GM12878 (cell line): ENCODE measurements around the gene ZNF827. TPM values are rescaled to one million over a fixed set of nuclear protein-coding genes. Genes with fewer than 3 reads are reported as not detected.

Source experiments
- ATAC-seq: fragments of 200-7000 bp; cut with Tn5 transposase; 3 replicates; pipeline ENCODE4 v1.9.1; 2020; ENCODE audit warnings: mild to moderate bottlenecking, moderate library complexity
- BruUV-seq: library from RNA; stranded (reverse); fragments of 400-500 nt; replicated peaks from 2 replicates; lab custom pipeline; 2021; lab: Mats Ljungman, UMichigan
- CTCF ChIA-PET: fragments of 300-600 bp; sonication (Branson Sonifier 250); formaldehyde crosslinking; extraction: SDS; loops from one replicate; lab custom pipeline; 2021; ENCODE audit warnings: inconsistent platforms; lab: Yijun Ruan, JAX
- POLR2A ChIA-PET: fragments of 350-600 bp; formaldehyde crosslinking; extraction: SDS; loops from one replicate; lab custom pipeline; 2021; ENCODE audit warnings: inconsistent platforms; lab: Charles Lee
- RAD21 ChIA-PET: fragments of 300-600 bp; sonication (Branson Sonifier 250); formaldehyde crosslinking; loops from one replicate; lab custom pipeline; 2023; ENCODE audit warnings: antibody characterized with exemption; ENCODE audit not compliant: unreplicated experiment; lab: Charles Lee
- SMC1A ChIA-PET: fragments of 300-600 bp; sonication (Branson Sonifier 250); formaldehyde crosslinking; loops from one replicate; lab custom pipeline; 2023; ENCODE audit not compliant: unreplicated experiment, uncharacterized antibody; lab: Charles Lee
- DNase-seq: peaks from one replicate; pipeline ENCODE4 v3.0.0-alpha.2; 2011; ENCODE audit warnings: low read depth, low spot score
- FAIRE-seq: peaks from 3 replicates; lab custom pipeline; 2011; peaks lifted over from hg19 to GRCh38; lab: Jason Lieb, UNC
- H2AFZ ChIP-seq: 2 replicates; pipeline ENCODE4 v1.6.0; 2011; ENCODE audit warnings: low read depth, low read length, control low read depth; ENCODE audit not compliant: control insufficient read depth
- H3K27ac ChIP-seq: 2 replicates; pipeline ENCODE4 v1.5.1; 2011; ENCODE audit warnings: control low read depth; ENCODE audit not compliant: control insufficient read depth, insufficient read depth
- H3K27me3 ChIP-seq, 2 experiments: replicated peaks in 1 of 2; 2 replicates each; pipeline versions ENCODE4 v1.6.0 to v1.6.1; 2011; ENCODE audit warnings: low read length in 1 of 2; ENCODE audit not compliant: control insufficient read depth in 2 of 2, insufficient read depth in 2 of 2
- H3K36me3 ChIP-seq, 2 experiments: 2 replicates each; pipeline ENCODE4 v1.5.1; 2011; ENCODE audit warnings: low read length in 1 of 2; ENCODE audit not compliant: control insufficient read depth in 2 of 2, insufficient read depth in 2 of 2
- H3K4me1 ChIP-seq: 2 replicates; pipeline ENCODE4 v1.6.1; 2011; ENCODE audit warnings: mild to moderate bottlenecking, low read length, moderate library complexity, mixed read lengths; ENCODE audit not compliant: control insufficient read depth, insufficient read depth
- H3K4me2 ChIP-seq: 2 replicates; pipeline ENCODE4 v1.6.0; 2011; ENCODE audit warnings: control low read depth; ENCODE audit not compliant: control insufficient read depth, insufficient read depth
- H3K4me3 ChIP-seq: fragments of 200-600 bp; sonication (generic); 2 replicates; pipeline ENCODE4 v1.5.1; 2016
- H3K79me2 ChIP-seq: 2 replicates; pipeline ENCODE4 v1.6.0; 2011; ENCODE audit warnings: low read length; ENCODE audit not compliant: control insufficient read depth, insufficient read depth
- H3K9ac ChIP-seq: 2 replicates; pipeline ENCODE4 v1.8.0; 2011; ENCODE audit warnings: low read length, control low read depth, mixed read lengths; ENCODE audit not compliant: control insufficient read depth, insufficient read depth
- H3K9me3 ChIP-seq: replicated peaks from 3 replicates; pipeline ENCODE4 v1.5.1; 2011; ENCODE audit warnings: mild to moderate bottlenecking, low read length; ENCODE audit not compliant: control insufficient read depth, insufficient read depth
- H4K20me1 ChIP-seq: 2 replicates; pipeline ENCODE4 v1.6.0; 2011; ENCODE audit not compliant: control insufficient read depth, insufficient read depth
- E4F1 ChIP-seq: fragments of 450-650 bp; IDR thresholded peaks from 2 replicates; pipeline ENCODE4 v1.6.1; 2018; ENCODE audit warnings: borderline replicate concordance, mild to moderate bottlenecking; ENCODE audit not compliant: partially characterized antibody
- RB1 ChIP-seq: fragments of 450-650 bp; formaldehyde crosslinking; IDR thresholded peaks from 2 replicates; pipeline ENCODE4 v1.6.1; 2017; ENCODE audit warnings: mild to moderate bottlenecking, borderline replicate concordance
- SMAD1 ChIP-seq: fragments of 450-650 bp; IDR thresholded peaks from 2 replicates; pipeline ENCODE4 v1.6.1; 2018; ENCODE audit warnings: mild to moderate bottlenecking, low read depth; ENCODE audit not compliant: partially characterized antibody
- whole genome bisulfite sequencing: methylation state at CpG from one replicate; pipeline ENCODE4 v1.1.6; 2016; ENCODE audit warnings: low lambda C conversion rate; ENCODE audit not compliant: insufficient replicate concordance, insufficient coverage; ENCODE audit errors: missing lambda C conversion rate; 5-methylcytosine and 5-hydroxymethylcytosine counted together
- in situ Hi-C: fragments of 300-500 bp; cut with MboI; formaldehyde crosslinking; loops from 9 replicates; pipeline ENCODE4 v1.14.3; 2018; ENCODE audit warnings: mixed read lengths
- intact Hi-C: fragments of 100-400 bp; cut with micrococcal nuclease; formaldehyde crosslinking; loops from one replicate; pipeline ENCODE4 v1.14.2; 2022; ENCODE audit not compliant: unreplicated experiment
- polyA plus RNA-seq, 11 experiments: library from polyadenylated mRNA; depleted of rRNA in 4 of 11; unstranded in 6 of 11; stranded (reverse) in 5 of 11; fragments of >200 nt; fragmentation: Nextera tagmentation in 4 of 11; fragmentation: Illumina TruSeq in 1 of 11; extraction: Ambion mirVana in 4 of 11; extraction: Trizol in 1 of 11; gene quantifications; 1 replicate in 1 of 11; 2 replicates in 10 of 11; pipeline versions ENCODE4 v1.2.1 to v1.2.3, GENCODE V29; 2011 to 2016; ENCODE audit warnings: inconsistent platforms in 2 of 11, missing spikeins in 2 of 11, low read depth in 1 of 11
- total RNA-seq, 4 experiments: library from RNA; depleted of rRNA in 3 of 4; stranded (reverse); fragments of >200 nt in 3 of 4; fragmentation: Illumina TruSeq in 1 of 4; extraction: Trizol in 1 of 4; gene quantifications; 2 replicates each; pipeline versions ENCODE4 v1.2.1 to v1.2.3, GENCODE V29; 2013 to 2021

Gene ZNF827
- total and polyA plus RNA-seq, 10 of the 15 experiments (the other 5 are each of a cell fraction or from before 2014, with no cell fraction given) = 3.8 to 31.5 (median 13.6) TPM

GRCh38 chr4:145757188-145757587, 181.4 kb downstream of the ZNF827 start:
- ChIA-PET RAD21 (no interaction called here), CTCF (no interaction called here)
- H3K36me3 ChIP-seq = peaks cover 8 to 13% of the 10 kb centered on the region in 2 experiments; a peak in 3 of 4 replicates

More at GRCh38 chr4:145757188-145757587, 181.4 kb downstream of the ZNF827 start:
- TF ChIP-seq RB1 (no peak), E4F1 (no peak), SMAD1 (no peak)
- intact Hi-C loops (no loop called here), in situ Hi-C loops (no loop called here)
- Histone ChIP-seq H4K20me1 (no peaks in the 10 kb centered on the region), H3K4me1 (no peaks in the 10 kb centered on the region), H3K9me3 (no peaks in the 10 kb centered on the region), H3K4me2 (no peak overlapping the region), H3K27ac (no peak overlapping the region), H2AFZ (no peak overlapping the region), H3K4me3 (no peak overlapping the region), H3K9ac (no peak overlapping the region), H3K27me3 (no peaks in the 10 kb centered on the region), H3K79me2 (no peaks in the 10 kb centered on the region)
- no peak for DNase-seq
- POLR2A ChIA-PET = interaction anchor here (1.3 kb wide), 1 partner anchor 10 kb away, joined by 5 read pairs; no protein-coding TSS in a partner anchor
- ATAC-seq = no peak
- no peak for FAIRE-seq
- WGBS = 100% methylated on average over 1 of the region's 1 CpG
- BruUV-seq = no TSS peak
- SMC1A ChIA-PET = interaction anchor here (1.3 to 1.5 kb wide), 2 partner anchors 10 to 14 kb away, joined by 4 to 5 read pairs; no protein-coding TSS in a partner anchor
